OCI-LY7 (cell line): ENCODE results near the gene PSMA2. TPM values are rescaled to one million over a fixed set of nuclear protein-coding genes. Genes with fewer than 3 reads are reported as not detected.

Experiments
- BruUV-seq: library from RNA; stranded (reverse); fragments of 400-500 nt; replicated peaks from 2 replicates; lab custom pipeline; 2021; lab: Mats Ljungman, UMichigan
- CTCF ChIA-PET: fragments of 300-600 bp; sonication (Branson Sonifier 250); formaldehyde crosslinking; loops from one replicate; lab custom pipeline; 2022; ENCODE audit warnings: antibody characterized with exemption; ENCODE audit not compliant: unreplicated experiment; lab: Charles Lee
- POLR2A ChIA-PET: fragments of 300-600 bp; sonication (Branson Sonifier 250); formaldehyde crosslinking; loops from one replicate; lab custom pipeline; 2022; ENCODE audit warnings: antibody characterized with exemption; lab: Charles Lee
- DNase-seq: peaks from one replicate; pipeline ENCODE4 v3.0.0-alpha.2; 2015; ENCODE audit warnings: low spot score
- H2AFZ ChIP-seq: fragments of 200-600 bp; sonication (generic), shearing (Covaris generic); 2 replicates; pipeline ENCODE4 v1.6.1; 2014; ENCODE audit warnings: mild to moderate bottlenecking, antibody characterized with exemption, low read length, moderate library complexity
- H3K27ac ChIP-seq: fragments of 200-600 bp; sonication (generic); 2 replicates; pipeline ENCODE4 v1.5.1; 2014; ENCODE audit warnings: mixed run types, low read depth, mild to moderate bottlenecking, moderate library complexity, low read length, inconsistent platforms; ENCODE audit not compliant: poor library complexity, severe bottlenecking
- H3K36me3 ChIP-seq: fragments of 200-600 bp; sonication (generic); 2 replicates; pipeline ENCODE4 v1.6.1; 2014; ENCODE audit warnings: mild to moderate bottlenecking, antibody characterized with exemption, low read length, moderate library complexity, mixed read lengths; ENCODE audit not compliant: insufficient read depth
- H3K4me1 ChIP-seq: fragments of 200-600 bp; sonication (generic); 2 replicates; pipeline ENCODE4 v1.5.1; 2014; ENCODE audit warnings: mild to moderate bottlenecking, low read length; ENCODE audit not compliant: insufficient read depth, poor library complexity, severe bottlenecking
- H3K4me2 ChIP-seq: fragments of 200-600 bp; sonication (generic); 2 replicates; pipeline ENCODE4 v1.6.1; 2014; ENCODE audit warnings: mild to moderate bottlenecking, low read length
- H3K4me3 ChIP-seq: fragments of 200-600 bp; sonication (generic); 2 replicates; pipeline ENCODE4 v1.5.1; 2014; ENCODE audit warnings: mild to moderate bottlenecking, low read depth, low read length; ENCODE audit not compliant: poor library complexity, severe bottlenecking
- H3K79me2 ChIP-seq: fragments of 200-600 bp; sonication (generic); 2 replicates; pipeline ENCODE4 v1.6.1; 2016; ENCODE audit warnings: low read depth, mild to moderate bottlenecking, low read length, moderate library complexity, mixed read lengths; ENCODE audit not compliant: insufficient read depth
- H3K9me2 ChIP-seq: fragments of 200-600 bp; sonication (generic); 2 replicates; pipeline ENCODE4 v1.6.1; 2016; ENCODE audit warnings: mild to moderate bottlenecking, low read length, mixed read lengths; ENCODE audit not compliant: insufficient read depth
- H3K9me3 ChIP-seq: fragments of 200-600 bp; sonication (generic); 2 replicates; pipeline ENCODE4 v1.6.1; 2014; ENCODE audit warnings: mild to moderate bottlenecking, mixed run types, low read length, mixed read lengths
- H4K20me1 ChIP-seq: fragments of 200-600 bp; sonication (generic); 2 replicates; pipeline ENCODE4 v1.6.1; 2014; ENCODE audit warnings: mild to moderate bottlenecking, antibody characterized with exemption, low read length, moderate library complexity, mixed read lengths; ENCODE audit not compliant: insufficient read depth
- EZH2phosphoT487 ChIP-seq: fragments of 200-600 bp; sonication (generic); IDR thresholded peaks from 2 replicates; pipeline ENCODE4 v1.6.1; 2018; ENCODE audit warnings: low read depth, borderline replicate concordance, mild to moderate bottlenecking, mixed run types, antibody characterized with exemption, low read length, moderate library complexity, mixed read lengths
- intact Hi-C: fragments of 100-400 bp; cut with micrococcal nuclease; formaldehyde crosslinking; loops from one replicate; pipeline ENCODE4 v1.10.0; 2022; ENCODE audit not compliant: unreplicated experiment
- total RNA-seq, 2 experiments: library from RNA; depleted of rRNA in 1 of 2; stranded (reverse); fragments of >200 nt in 1 of 2; shearing (Covaris generic) in 1 of 2; gene quantifications; 2 replicates each; pipeline ENCODE4 v1.2.3, GENCODE V29; 2014 to 2022
- TF ChIP-seq, protein P1 (sequence below): fragments of 200-600 bp; sonication (generic); conservative IDR thresholded peaks from 2 replicates; pipeline ENCODE4 v1.5.1; 2014; ENCODE audit warnings: mild to moderate bottlenecking, antibody characterized with exemption, low read length, moderate library complexity, mixed read lengths

PSMA2 gene
- total RNA-seq, 2 experiments from 2014 or later = 45.7 to 145 TPM

DNA sequence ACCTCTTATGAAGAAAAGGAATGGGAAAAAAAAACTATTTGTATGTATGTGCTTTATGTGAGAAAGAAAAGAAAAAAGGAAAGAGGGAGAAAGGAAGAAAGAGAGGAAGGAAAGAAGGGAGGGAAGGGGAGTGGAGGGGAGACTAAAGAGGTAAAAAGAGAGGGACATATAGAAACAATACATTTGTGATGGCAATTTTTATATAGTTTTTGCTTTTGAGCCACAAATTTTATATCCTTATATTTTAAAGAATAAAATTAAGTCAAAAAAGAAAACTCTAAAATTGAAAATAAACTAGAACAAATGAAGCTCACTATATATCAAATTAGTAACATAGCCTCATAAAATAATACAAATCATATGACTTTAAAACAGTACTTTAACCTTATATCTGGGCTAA, 31.1 kb downstream of the PSMA2 start:
- ChIA-PET CTCF (no interaction called here), POLR2A (interaction anchor here (0.7 to 1.4 kb wide), 2 partner anchors 12 to 145 kb away, joined by 3 to 5 read pairs; no protein-coding TSS in a partner anchor)
- no peaks in the 10 kb centered on the region for H3K9me3 ChIP-seq
- no TSS peak for BruUV-seq
- no peaks in the 10 kb centered on the region for H3K36me3 ChIP-seq
- H3K27ac ChIP-seq = no peak overlapping the region
- H3K4me3 ChIP-seq = no peak overlapping the region
- H4K20me1 ChIP-seq = no peaks in the 10 kb centered on the region
- intact Hi-C loops = no loop called here
- H2AFZ ChIP-seq = no peak overlapping the region
- TF ChIP-seq EZH2phosphoT487 = no peak
- TF ChIP-seq, protein P1, sequence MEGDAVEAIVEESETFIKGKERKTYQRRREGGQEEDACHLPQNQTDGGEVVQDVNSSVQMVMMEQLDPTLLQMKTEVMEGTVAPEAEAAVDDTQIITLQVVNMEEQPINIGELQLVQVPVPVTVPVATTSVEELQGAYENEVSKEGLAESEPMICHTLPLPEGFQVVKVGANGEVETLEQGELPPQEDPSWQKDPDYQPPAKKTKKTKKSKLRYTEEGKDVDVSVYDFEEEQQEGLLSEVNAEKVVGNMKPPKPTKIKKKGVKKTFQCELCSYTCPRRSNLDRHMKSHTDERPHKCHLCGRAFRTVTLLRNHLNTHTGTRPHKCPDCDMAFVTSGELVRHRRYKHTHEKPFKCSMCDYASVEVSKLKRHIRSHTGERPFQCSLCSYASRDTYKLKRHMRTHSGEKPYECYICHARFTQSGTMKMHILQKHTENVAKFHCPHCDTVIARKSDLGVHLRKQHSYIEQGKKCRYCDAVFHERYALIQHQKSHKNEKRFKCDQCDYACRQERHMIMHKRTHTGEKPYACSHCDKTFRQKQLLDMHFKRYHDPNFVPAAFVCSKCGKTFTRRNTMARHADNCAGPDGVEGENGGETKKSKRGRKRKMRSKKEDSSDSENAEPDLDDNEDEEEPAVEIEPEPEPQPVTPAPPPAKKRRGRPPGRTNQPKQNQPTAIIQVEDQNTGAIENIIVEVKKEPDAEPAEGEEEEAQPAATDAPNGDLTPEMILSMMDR = no peak
- no peak for DNase-seq
- no peaks in the 10 kb centered on the region for H3K79me2 ChIP-seq
- no peaks in the 10 kb centered on the region for H3K4me1 ChIP-seq
- H3K9me2 ChIP-seq = no peaks in the 10 kb centered on the region
- no peak overlapping the region for H3K4me2 ChIP-seq

DNA sequence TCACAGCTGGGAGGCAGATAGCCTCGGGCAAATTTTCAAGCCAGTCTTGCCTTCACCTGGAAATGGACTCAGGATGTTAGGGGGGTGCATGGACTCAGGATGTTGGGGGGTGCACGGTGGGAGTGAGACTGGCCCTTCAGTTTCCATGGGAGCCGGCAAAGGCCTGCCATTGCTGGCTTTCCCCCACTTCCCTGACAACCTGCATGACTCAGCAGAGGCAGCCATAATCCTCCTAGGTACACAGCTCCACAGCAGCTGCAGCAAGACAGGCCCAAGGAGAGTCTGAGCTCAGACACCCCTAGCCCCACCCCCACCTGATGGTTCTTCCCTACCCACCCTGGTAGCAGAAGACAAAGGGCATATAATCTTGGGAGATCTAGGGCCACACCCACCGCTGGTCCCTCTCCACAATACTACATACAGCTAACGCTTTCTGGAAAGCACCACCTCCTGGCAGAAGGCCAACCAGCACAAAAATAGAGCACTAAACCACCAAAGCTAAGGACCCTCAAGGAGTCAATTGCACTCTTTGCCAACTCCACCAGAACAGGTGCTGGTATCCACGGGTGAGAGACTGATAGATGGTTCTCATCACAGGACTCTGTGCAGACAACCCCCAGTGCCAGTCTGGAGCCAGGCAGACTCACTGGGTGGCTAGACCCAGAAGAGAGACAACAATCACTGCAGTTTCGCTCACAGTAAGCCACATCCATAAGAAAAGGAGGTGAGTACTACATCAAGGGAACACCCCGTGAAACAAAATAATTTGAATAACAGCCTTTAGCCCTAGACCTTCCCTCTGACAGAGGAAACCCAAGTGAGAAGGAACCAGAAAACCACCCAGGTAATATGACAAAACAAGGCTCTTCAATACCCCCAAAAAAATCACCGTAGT, 38.4 kb downstream of the PSMA2 start:
- intact Hi-C loops = no loop called here
- Histone ChIP-seq H3K4me1 (peaks cover 18% of the 10 kb centered on the region), H3K27ac (no peak overlapping the region), H3K36me3 (no peaks in the 10 kb centered on the region), H3K4me2 (no peak overlapping the region), H2AFZ (no peak overlapping the region), H3K9me3 (0 out of 2 replicates have a peak, but pooled peaks cover 4% of the 10 kb centered on the region), H3K4me3 (no peak overlapping the region), H3K9me2 (no peaks in the 10 kb centered on the region), H4K20me1 (no peaks in the 10 kb centered on the region), H3K79me2 (no peaks in the 10 kb centered on the region)
- POLR2A ChIA-PET = interaction anchor here (0.6 to 1.1 kb wide), 2 partner anchors 17 to 457 kb away, joined by 3 to 5 read pairs; no protein-coding TSS in a partner anchor
- CTCF ChIA-PET = no interaction called here
- no TSS peak for BruUV-seq
- no peak for DNase-seq
- TF ChIP-seq, protein P1 = no peak
- no peak for TF ChIP-seq EZH2phosphoT487
